ENCODE measurements around the gene FTCDNL1.

FTCDNL1 gene

GRCh38 chr2:199777916-199778315, 73.1 kb downstream of the FTCDNL1 start:
- Histone ChIP-seq H3K36me3 (ENCODE audit: control insufficient read depth, insufficient read depth, low read length, severe bottlenecking) (no peaks in the 10 kb centered on the region), H3K27me3 (replicated peaks; ENCODE audit: control insufficient read depth, insufficient read depth, low read length) (no peaks in the 10 kb centered on the region), H3K4me1 (ENCODE audit: control insufficient read depth, insufficient read depth, low read length) (peaks cover 6% of the 10 kb centered on the region), H3K9ac (ENCODE audit: low read length) (no peak overlapping the region), H3K4me3 (ENCODE audit: low read length) (no peak overlapping the region), H3K9me3 (ENCODE audit: control insufficient read depth, low read length) (no peaks in the 10 kb centered on the region)
- DNase-seq (ENCODE audit: low read depth) = no peak

- Histone ChIP-seq H3K9me3 (ENCODE audit: control insufficient read depth, low read length) (no peaks in the 10 kb centered on the region), H3K36me3 (ENCODE audit: control insufficient read depth, insufficient read depth, low read length, severe bottlenecking) (no peaks in the 10 kb centered on the region), H3K4me1 (ENCODE audit: control insufficient read depth, insufficient read depth, low read length) (peaks cover 6% of the 10 kb centered on the region), H3K4me3 (ENCODE audit: low read length) (no peak overlapping the region), H3K9ac (ENCODE audit: low read length) (no peak overlapping the region), H3K27me3 (replicated peaks; ENCODE audit: control insufficient read depth, insufficient read depth, low read length) (no peaks in the 10 kb centered on the region)
- no peak for DNase-seq (ENCODE audit: low read depth)
Measured at GRCh38 chr2:199777315-199777714, 73.7 kb downstream of the FTCDNL1 start.

- H3K36me3 ChIP-seq (ENCODE audit: control insufficient read depth, insufficient read depth, low read length, severe bottlenecking) = no peaks in the 10 kb centered on the region
- H3K4me1 ChIP-seq (ENCODE audit: control insufficient read depth, insufficient read depth, low read length) = peaks cover 6% of the 10 kb centered on the region
- DNase-seq (ENCODE audit: low read depth) = peak; percentile 3
- H3K9me3 ChIP-seq (ENCODE audit: control insufficient read depth, low read length) = no peaks in the 10 kb centered on the region
- no peak overlapping the region for H3K9ac ChIP-seq (ENCODE audit: low read length)
- H3K27me3 ChIP-seq (replicated peaks; ENCODE audit: control insufficient read depth, insufficient read depth, low read length) = no peaks in the 10 kb centered on the region
- H3K4me3 ChIP-seq (ENCODE audit: low read length) = no peak overlapping the region
Measured at GRCh38 chr2:199775267-199775666, 75.7 kb downstream of the FTCDNL1 start.

- H3K4me3 ChIP-seq (ENCODE audit: low read length) = no peak overlapping the region
- no peak overlapping the region for H3K9ac ChIP-seq (ENCODE audit: low read length)
- no peak for DNase-seq (ENCODE audit: low read depth)
- no peaks in the 10 kb centered on the region for H3K36me3 ChIP-seq (ENCODE audit: control insufficient read depth, insufficient read depth, low read length, severe bottlenecking)
- H3K9me3 ChIP-seq (ENCODE audit: control insufficient read depth, low read length) = no peaks in the 10 kb centered on the region
- H3K4me1 ChIP-seq (ENCODE audit: control insufficient read depth, insufficient read depth, low read length) = no peaks in the 10 kb centered on the region
- H3K27me3 ChIP-seq (replicated peaks; ENCODE audit: control insufficient read depth, insufficient read depth, low read length) = no peaks in the 10 kb centered on the region
Measured at GRCh38 chr2:199772035-199772976, 78.7 kb downstream of the FTCDNL1 start.

- H3K9me3 ChIP-seq (ENCODE audit: control insufficient read depth, low read length) = no peaks in the 10 kb centered on the region
- H3K4me1 ChIP-seq (ENCODE audit: control insufficient read depth, insufficient read depth, low read length) = no peaks in the 10 kb centered on the region
- H3K36me3 ChIP-seq (ENCODE audit: control insufficient read depth, insufficient read depth, low read length, severe bottlenecking) = no peaks in the 10 kb centered on the region
- H3K9ac ChIP-seq (ENCODE audit: low read length) = no peak overlapping the region
- no peaks in the 10 kb centered on the region for H3K27me3 ChIP-seq (replicated peaks; ENCODE audit: control insufficient read depth, insufficient read depth, low read length)
- no peak for DNase-seq (ENCODE audit: low read depth)
- no peak overlapping the region for H3K4me3 ChIP-seq (ENCODE audit: low read length)
Measured at GRCh38 chr2:199770716-199771115, 80.3 kb downstream of the FTCDNL1 start.

- H3K27me3 ChIP-seq (replicated peaks; ENCODE audit: control insufficient read depth, insufficient read depth, low read length) = no peaks in the 10 kb centered on the region
- no peak overlapping the region for H3K9ac ChIP-seq (ENCODE audit: low read length)
- no peak for DNase-seq (ENCODE audit: low read depth)
- H3K4me1 ChIP-seq (ENCODE audit: control insufficient read depth, insufficient read depth, low read length) = no peaks in the 10 kb centered on the region
- H3K4me3 ChIP-seq (ENCODE audit: low read length) = no peak overlapping the region
- H3K36me3 ChIP-seq (ENCODE audit: control insufficient read depth, insufficient read depth, low read length, severe bottlenecking) = no peaks in the 10 kb centered on the region
- H3K9me3 ChIP-seq (ENCODE audit: control insufficient read depth, low read length) = no peaks in the 10 kb centered on the region
Measured at GRCh38 chr2:199765646-199766045, 85.3 kb downstream of the FTCDNL1 start.

- Histone ChIP-seq H3K4me1 (ENCODE audit: control insufficient read depth, insufficient read depth, low read length) (no peaks in the 10 kb centered on the region), H3K9ac (ENCODE audit: low read length) (no peak overlapping the region), H3K27me3 (replicated peaks; ENCODE audit: control insufficient read depth, insufficient read depth, low read length) (no peaks in the 10 kb centered on the region), H3K36me3 (ENCODE audit: control insufficient read depth, insufficient read depth, low read length, severe bottlenecking) (no peaks in the 10 kb centered on the region), H3K4me3 (ENCODE audit: low read length) (no peak overlapping the region), H3K9me3 (ENCODE audit: control insufficient read depth, low read length) (no peaks in the 10 kb centered on the region)
- no peak for DNase-seq (ENCODE audit: low read depth)
Measured at GRCh38 chr2:199764273-199764800, 86.7 kb downstream of the FTCDNL1 start.

- H3K4me1 ChIP-seq (ENCODE audit: control insufficient read depth, insufficient read depth, low read length) = no peaks in the 10 kb centered on the region
- H3K9ac ChIP-seq (ENCODE audit: low read length) = no peak overlapping the region
- H3K4me3 ChIP-seq (ENCODE audit: low read length) = no peak overlapping the region
- H3K27me3 ChIP-seq (replicated peaks; ENCODE audit: control insufficient read depth, insufficient read depth, low read length) = no peaks in the 10 kb centered on the region
- no peak for DNase-seq (ENCODE audit: low read depth)
- no peaks in the 10 kb centered on the region for H3K9me3 ChIP-seq (ENCODE audit: control insufficient read depth, low read length)
- H3K36me3 ChIP-seq (ENCODE audit: control insufficient read depth, insufficient read depth, low read length, severe bottlenecking) = no peaks in the 10 kb centered on the region
Measured at GRCh38 chr2:199762963-199763362, 88.0 kb downstream of the FTCDNL1 start.

- no peak for DNase-seq (ENCODE audit: low read depth)
- H3K9me3 ChIP-seq (ENCODE audit: control insufficient read depth, low read length) = no peaks in the 10 kb centered on the region
- no peaks in the 10 kb centered on the region for H3K4me1 ChIP-seq (ENCODE audit: control insufficient read depth, insufficient read depth, low read length)
- H3K36me3 ChIP-seq (ENCODE audit: control insufficient read depth, insufficient read depth, low read length, severe bottlenecking) = no peaks in the 10 kb centered on the region
- H3K4me3 ChIP-seq (ENCODE audit: low read length) = no peak overlapping the region
- no peak overlapping the region for H3K9ac ChIP-seq (ENCODE audit: low read length)
- H3K27me3 ChIP-seq (replicated peaks; ENCODE audit: control insufficient read depth, insufficient read depth, low read length) = no peaks in the 10 kb centered on the region
Measured at GRCh38 chr2:199760574-199760973, 90.4 kb downstream of the FTCDNL1 start.

GRCh38 chr2:199757233-199757870, 93.6 kb downstream of the FTCDNL1 start:
- H3K4me1 ChIP-seq (ENCODE audit: control insufficient read depth, insufficient read depth, low read length) = no peaks in the 10 kb centered on the region
- DNase-seq (ENCODE audit: low read depth) = peak; percentile 26
- H3K27me3 ChIP-seq (replicated peaks; ENCODE audit: control insufficient read depth, insufficient read depth, low read length) = no peaks in the 10 kb centered on the region
- H3K9me3 ChIP-seq (ENCODE audit: control insufficient read depth, low read length) = peaks cover 2% of the 10 kb centered on the region
- H3K9ac ChIP-seq (ENCODE audit: low read length) = no peak overlapping the region
- H3K36me3 ChIP-seq (ENCODE audit: control insufficient read depth, insufficient read depth, low read length, severe bottlenecking) = no peaks in the 10 kb centered on the region
- H3K4me3 ChIP-seq (ENCODE audit: low read length) = no peak overlapping the region

GRCh38 chr2:199756743-199757142, 94.2 kb downstream of the FTCDNL1 start:
- peaks cover 2% of the 10 kb centered on the region for H3K27me3 ChIP-seq (replicated peaks; ENCODE audit: control insufficient read depth, insufficient read depth, low read length)
- no peak overlapping the region for H3K9ac ChIP-seq (ENCODE audit: low read length)
- H3K4me1 ChIP-seq (ENCODE audit: control insufficient read depth, insufficient read depth, low read length) = no peaks in the 10 kb centered on the region
- H3K9me3 ChIP-seq (ENCODE audit: control insufficient read depth, low read length) = peaks cover 7% of the 10 kb centered on the region
- DNase-seq (ENCODE audit: low read depth) = no peak
- no peak overlapping the region for H3K4me3 ChIP-seq (ENCODE audit: low read length)
- no peaks in the 10 kb centered on the region for H3K36me3 ChIP-seq (ENCODE audit: control insufficient read depth, insufficient read depth, low read length, severe bottlenecking)
